ENCODE measurements around the gene C14orf119. TPM values are rescaled to one million over a fixed set of nuclear protein-coding genes. Genes with fewer than 3 reads are reported as not detected.

The C14orf119 gene
- total RNA-seq, 1 experiment from 2014 or later: 46.8 TPM

GRCh38 chr14:23076785-23077408 is 18.4 kb upstream of the C14orf119 start:
- DNase-seq (ENCODE audit: low read depth, low spot score): no peak
- Histone ChIP-seq H4K20me1 (ENCODE audit: insufficient read depth) (no peaks in the 10 kb centered on the region), H3K36me3 (ENCODE audit: control insufficient read depth in 1 of 2, insufficient read depth in 2 of 2, low read length in 2 of 2) (peaks cover 63 to 66% of the 10 kb centered on the region in 2 experiments), H3K79me2 (ENCODE audit: insufficient read depth, low read length) (peaks cover 21% of the 10 kb centered on the region; the same call in 1 of the 2 replicates), H3K4me2 (ENCODE audit: low read length) (no peak overlapping the region), H3K9me2 (ENCODE audit: insufficient read depth) (no peaks in the 10 kb centered on the region), H3K4me1 (ENCODE audit: control insufficient read depth in 1 of 2, insufficient read depth in 2 of 2, low read length in 2 of 2) (peaks cover 21 to 54% of the 10 kb centered on the region in 2 experiments), H3K27me3 (ENCODE audit: insufficient read depth, low read length) (no peaks in the 10 kb centered on the region), H3K9ac (ENCODE audit: low read length) (no peak overlapping the region), H2AFZ (ENCODE audit: low read depth, low read length, poor library complexity, severe bottlenecking) (no peak overlapping the region), H3K4me3 (replicated peaks in 1 of 2; ENCODE audit: low read depth in 1 of 2, low read length in 2 of 2) (no peak overlapping the region), H3K9me3 (ENCODE audit: control insufficient read depth in 1 of 2, insufficient read depth in 1 of 2, low read depth in 1 of 2, low read length in 2 of 2) (no peaks in the 10 kb centered on the region), H3K27ac (ENCODE audit: low read depth, low read length) (no peak overlapping the region; the same call in 1 of the 2 replicates)
- CTCF ChIA-PET: interaction anchor here (0.5 to 3.6 kb wide), 13 partner anchors 8 to 303 kb away, joined by 3 to 51 read pairs (median 5); partner anchors contain the start of genes ACIN1 and C14orf119
- RAD21 ChIA-PET (ENCODE audit: low non-redundant PET in 1 of 2, low total read pairs in 2 of 2, uncharacterized antibody in 2 of 2, unreplicated experiment in 2 of 2): interaction anchor here in 1 of 2 experiments (1.1 kb wide), 1 partner anchor 44 kb away, joined by 3 read pairs; no protein-coding TSS in a partner anchor
- POLR2A ChIA-PET: interaction anchor here (2.9 kb wide), 1 partner anchor 18 kb away, joined by 19 read pairs; the partner anchor contains the start of genes ACIN1 and C14orf119
- no TSS peak for BruUV-seq (replicated peaks)
- TF ChIP-seq CEBPB (IDR thresholded peaks at IDR 0.05; ENCODE audit: low read depth) (no peak), SRF (IDR thresholded peaks at IDR 0.05; ENCODE audit: low read depth) (no peak), CBX3 (IDR thresholded peaks at IDR 0.05; ENCODE audit: low read depth) (no peak), MAX (IDR thresholded peaks at IDR 0.05) (no peak), EZH2 (IDR thresholded peaks at IDR 0.05) (no peak), YY1 (IDR thresholded peaks at IDR 0.05; ENCODE audit: extremely low read depth, insufficient replicate concordance, low read depth, low read length) (no peak), CTCF (IDR thresholded peaks at IDR 0.05 in 2 of 3, conservative IDR thresholded peaks at IDR 0.05 in 1 of 3; ENCODE audit: borderline replicate concordance in 1 of 3, insufficient read depth in 1 of 3, low read depth in 2 of 3, low read length in 2 of 3) (peak; percentile 45 to 79 (median 62); a peak in 5 of 6 replicates), RAD21 (IDR thresholded peaks at IDR 0.05; ENCODE audit: low read depth) (peak; percentile 53), TCF7L2 (IDR thresholded peaks at IDR 0.05; ENCODE audit: borderline replicate concordance, extremely low read depth, insufficient read depth, insufficient read length) (no peak), ZFX (IDR thresholded peaks at IDR 0.05) (no peak)
- peak; percentile 49 for ATAC-seq
- intact Hi-C loops (cut with micrococcal nuclease): loop anchor here (1.0 kb wide), 1 partner anchor 110 kb away; no protein-coding TSS in a partner anchor

Measured in HCT116 (cell line).